ENCODE results near the gene CELF1. TPM values are rescaled to one million over a fixed set of nuclear protein-coding genes. Genes with fewer than 3 reads are reported as not detected.
"Not testable (repeated sequence)": the region's sequence is repeated elsewhere in the genome, so short reads cannot be mapped to it uniquely, and the experiment has no call there.

CELF1 gene
- total RNA-seq, 2 experiments from 2014 or later = 108 to 118 TPM

DNA sequence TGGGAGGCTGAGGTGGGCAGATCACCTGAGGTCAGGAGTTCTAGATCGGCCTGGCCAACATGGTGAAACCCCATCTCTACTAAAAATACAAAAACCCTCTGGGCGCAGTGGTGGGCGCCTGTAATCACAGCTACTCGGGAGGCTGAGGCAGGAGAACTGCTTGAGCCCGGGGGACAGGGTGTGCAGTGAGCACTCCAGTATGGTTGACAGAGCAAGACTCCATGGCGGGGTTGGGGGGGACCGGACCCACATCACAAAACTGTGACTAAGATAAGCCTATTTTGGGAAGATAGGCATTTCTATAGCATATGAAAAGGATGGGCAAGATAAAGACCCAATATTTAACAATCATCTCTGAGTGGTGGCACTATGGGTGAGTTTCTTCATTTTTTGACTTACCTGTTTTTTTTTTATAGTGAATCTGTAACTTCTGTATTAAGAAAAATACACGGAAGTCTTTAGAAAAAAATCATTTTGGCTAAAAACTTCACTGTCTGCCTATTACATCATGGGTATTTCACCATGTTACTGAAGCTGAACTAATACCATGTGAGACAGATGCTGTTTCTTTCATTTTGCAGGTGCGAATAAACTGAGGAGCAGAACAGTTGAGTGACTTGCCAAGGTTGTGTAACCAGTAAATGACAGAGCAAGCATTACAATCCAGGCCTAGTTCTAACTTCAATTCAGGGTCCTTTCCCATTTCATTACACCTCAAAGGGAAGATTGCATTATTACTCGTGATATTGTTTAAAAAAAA is 2.5 kb downstream of the CELF1 start:
- Mint-ChIP-seq H3K4me1 (peaks cover 48% of the 10 kb centered on the region), H3K27ac (peak overlapping the region; percentile 92), H3K4me3 (peak overlapping the region; percentile 90), H3K36me3 (peaks cover 20% of the 10 kb centered on the region), H3K9me3 (ENCODE audit: low read depth) (no peaks in the 10 kb centered on the region), H3K27me3 (no peaks in the 10 kb centered on the region)
- CTCF ChIA-PET = interaction anchor here (1.3 to 4.0 kb wide), 4 partner anchors 10 to 158 kb away, joined by 3 to 19 read pairs (median 7); partner anchors contain the start of genes KBTBD4 and NDUFS3
- DNase-seq = no peak
- ATAC-seq = no peak

DNA sequence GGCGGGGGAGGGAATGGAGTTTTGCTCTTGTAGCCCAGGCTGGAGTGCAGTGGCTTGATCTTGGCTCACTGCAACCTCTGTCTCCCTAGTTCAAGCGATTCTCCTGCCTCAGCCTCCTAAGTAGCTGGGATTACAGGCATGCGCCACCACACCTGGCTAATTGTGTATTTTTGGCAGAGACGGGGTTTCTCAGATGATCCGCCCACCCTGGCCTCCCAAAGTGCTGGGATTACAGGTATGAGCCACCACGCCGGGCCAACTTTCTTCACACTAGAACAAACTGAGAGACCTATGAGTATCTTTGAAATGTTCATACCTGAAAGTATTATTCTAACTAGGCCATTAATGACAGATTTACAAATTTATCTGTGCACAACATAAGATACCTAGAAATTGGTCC is 6.7 kb downstream of the CELF1 start:
- Mint-ChIP-seq H3K36me3 (peaks cover 20% of the 10 kb centered on the region), H3K4me1 (peaks cover 54% of the 10 kb centered on the region)
- H3K27me3 Mint-ChIP-seq; H3K27ac Mint-ChIP-seq; H3K9me3 Mint-ChIP-seq (ENCODE audit: low read depth); ATAC-seq; CTCF ChIA-PET; DNase-seq; H3K4me3 Mint-ChIP-seq: not testable (repeated sequence)

DNA sequence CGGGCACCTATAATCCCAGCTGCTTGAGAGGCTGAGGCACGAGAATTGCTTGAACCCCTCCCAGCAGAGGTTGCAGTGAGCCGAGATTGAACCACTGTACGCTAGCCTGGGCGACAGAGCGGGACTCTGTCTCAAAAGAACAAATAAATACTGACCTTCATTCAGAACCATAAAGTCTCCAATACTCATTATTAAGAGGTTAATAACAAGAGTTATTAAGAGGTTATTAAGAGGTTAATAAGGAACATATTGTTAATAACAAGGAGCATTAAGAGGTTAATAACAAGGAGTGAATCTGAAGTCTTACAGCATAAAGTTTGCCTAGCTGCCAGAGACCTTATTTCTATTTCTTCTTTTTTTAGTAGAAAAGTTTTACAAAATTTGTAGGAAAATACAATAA is 7.6 kb downstream of the CELF1 start:
- Mint-ChIP-seq H3K27me3 (no peaks in the 10 kb centered on the region), H3K4me3 (no peak overlapping the region), H3K4me1 (peaks cover 54% of the 10 kb centered on the region), H3K36me3 (peaks cover 22% of the 10 kb centered on the region), H3K9me3 (ENCODE audit: low read depth) (no peaks in the 10 kb centered on the region), H3K27ac (no peak overlapping the region)
- CTCF ChIA-PET = no interaction called here
- DNase-seq (no peak), ATAC-seq (no peak)

DNA sequence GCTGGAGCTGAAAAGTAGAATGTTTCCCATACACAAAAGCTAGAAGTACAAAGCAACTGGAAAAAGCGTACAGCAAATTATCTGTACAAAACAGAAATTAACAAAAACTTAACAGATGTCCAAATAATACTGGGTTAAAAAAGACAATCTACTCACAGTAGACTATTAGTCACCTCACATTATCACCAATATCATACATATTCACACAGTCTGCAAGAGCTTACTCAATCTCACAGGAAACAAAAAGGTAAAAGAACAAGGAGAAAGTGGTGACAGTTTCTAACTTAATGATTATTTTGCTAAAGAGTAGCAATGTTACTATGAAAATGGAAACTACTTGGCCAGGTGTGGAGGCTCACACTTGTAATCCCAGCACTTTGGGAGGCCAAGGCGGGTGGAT is 11.9 kb downstream of the CELF1 start:
- H3K36me3 Mint-ChIP-seq = peaks cover 20% of the 10 kb centered on the region
- no peak for ATAC-seq
- H3K4me3 Mint-ChIP-seq = no peak overlapping the region
- CTCF ChIA-PET = interaction anchor here (1.5 to 2.9 kb wide), 3 partner anchors 10 to 23 kb away, joined by 4 to 10 read pairs (median 10); partner anchors contain the start of gene CELF1
- peak overlapping the region; percentile 66 for H3K27ac Mint-ChIP-seq
- H3K4me1 Mint-ChIP-seq = peaks cover 42% of the 10 kb centered on the region
- DNase-seq = no peak
- no peaks in the 10 kb centered on the region for H3K9me3 Mint-ChIP-seq (ENCODE audit: low read depth)
- no peaks in the 10 kb centered on the region for H3K27me3 Mint-ChIP-seq

DNA sequence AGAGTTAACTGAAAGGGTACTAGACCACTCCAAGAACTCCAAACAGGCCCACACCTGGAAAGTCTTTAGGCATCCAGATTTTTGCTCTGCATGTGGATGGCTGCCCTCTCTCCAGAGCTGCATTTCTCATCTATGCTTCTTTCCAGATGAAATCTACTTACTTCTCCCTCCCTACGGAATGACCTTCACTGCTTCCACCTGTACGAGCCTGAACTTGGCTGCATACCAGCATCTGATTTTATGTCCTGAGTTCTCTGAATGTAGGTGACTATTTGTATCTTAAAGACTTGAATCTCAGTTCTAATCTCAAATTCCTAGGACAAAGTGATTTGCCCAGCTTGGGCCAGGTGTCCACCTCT is 13.3 kb downstream of the CELF1 start:
- CTCF ChIA-PET = interaction anchor here (1.0 to 2.9 kb wide), 5 partner anchors 12 to 85 kb away, joined by 3 to 10 read pairs (median 4); partner anchors contain the start of genes CELF1 and PTPMT1
- H3K9me3 Mint-ChIP-seq (ENCODE audit: low read depth) = no peaks in the 10 kb centered on the region
- H3K27ac Mint-ChIP-seq = peak overlapping the region; percentile 66

DNA sequence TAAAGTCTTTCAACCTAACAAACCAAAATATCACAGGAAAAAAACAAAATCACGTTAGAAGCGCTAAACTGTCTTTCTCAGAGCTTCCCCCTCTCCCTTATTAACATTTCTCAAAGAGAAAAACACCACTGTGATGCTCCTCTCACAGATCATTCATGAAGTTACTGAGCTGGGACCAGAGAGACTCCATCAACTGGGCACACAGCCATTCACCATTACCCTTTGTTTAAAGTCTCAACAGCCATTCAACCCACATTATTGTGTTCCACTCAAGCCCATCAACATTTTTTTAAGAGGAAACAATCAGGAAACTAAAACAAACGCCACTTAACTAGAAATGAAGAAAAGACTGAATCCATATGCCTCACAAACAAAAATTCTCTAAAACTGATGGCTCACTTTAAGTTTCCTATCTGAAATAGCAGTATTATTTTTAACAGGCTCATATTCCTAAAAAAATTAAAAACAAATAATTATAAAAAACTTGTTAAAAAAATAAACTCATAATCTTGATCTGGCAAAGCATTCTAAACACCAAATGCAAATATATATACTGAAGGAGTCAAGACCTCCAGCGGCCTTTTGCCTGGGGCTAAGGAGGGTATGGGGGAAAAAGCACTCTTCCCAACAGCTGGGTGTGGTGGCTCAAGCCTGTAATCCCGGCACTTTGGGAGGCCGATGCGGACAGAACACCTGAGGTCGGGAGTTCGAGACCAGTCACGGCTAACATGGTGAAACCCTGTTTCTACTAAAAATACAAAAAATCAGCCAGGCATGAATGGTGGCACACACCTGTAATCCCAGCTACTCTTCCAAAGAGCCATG is 14.0 kb downstream of the CELF1 start:
- Mint-ChIP-seq H3K36me3 (peaks cover 21% of the 10 kb centered on the region), H3K27ac (no peak overlapping the region), H3K27me3 (no peaks in the 10 kb centered on the region), H3K4me3 (no peak overlapping the region), H3K4me1 (peaks cover 38% of the 10 kb centered on the region), H3K9me3 (ENCODE audit: low read depth) (no peaks in the 10 kb centered on the region)
- ATAC-seq = no peak
- CTCF ChIA-PET = interaction anchor here (2.6 to 2.9 kb wide), 2 partner anchors 12 to 14 kb away, joined by 10 read pairs; partner anchors contain the start of gene CELF1
- no peak for DNase-seq

More for the DNA sequence above, 13.3 kb downstream of the CELF1 start:
- Mint-ChIP-seq H3K4me3 (no peak overlapping the region), H3K36me3 (peaks cover 21% of the 10 kb centered on the region), H3K4me1 (peaks cover 42% of the 10 kb centered on the region), H3K27me3 (no peaks in the 10 kb centered on the region)
- DNase-seq (no peak), ATAC-seq (no peak)

DNA sequence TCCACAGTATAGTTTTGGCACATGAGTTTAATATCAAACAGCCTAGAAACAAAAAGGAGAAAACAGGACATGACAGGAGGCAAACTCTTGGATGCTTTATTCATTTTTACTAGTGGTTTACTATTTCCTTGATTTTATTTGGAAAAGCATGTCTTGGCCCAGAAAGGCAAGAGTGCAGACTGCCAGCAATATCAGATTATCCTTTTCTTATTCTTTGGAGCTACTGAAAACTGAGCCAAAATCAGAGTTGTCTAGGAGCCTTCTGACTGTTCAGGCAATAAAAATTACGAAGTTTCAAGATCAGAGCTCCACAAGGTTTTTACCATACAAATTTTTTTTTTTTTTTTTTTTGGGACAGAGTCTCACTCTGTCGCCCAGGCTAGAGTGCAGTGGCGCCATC is 16.0 kb downstream of the CELF1 start:
- Mint-ChIP-seq H3K9me3 (ENCODE audit: low read depth) (no peaks in the 10 kb centered on the region), H3K36me3 (peaks cover 21% of the 10 kb centered on the region), H3K4me3 (no peak overlapping the region), H3K4me1 (peaks cover 28% of the 10 kb centered on the region), H3K27me3 (no peaks in the 10 kb centered on the region), H3K27ac (no peak overlapping the region)
- no peak for ATAC-seq
- DNase-seq = no peak
- CTCF ChIA-PET = interaction anchor here (1.4 kb wide), 1 partner anchor 82 kb away, joined by 4 read pairs; no protein-coding TSS in a partner anchor

DNA sequence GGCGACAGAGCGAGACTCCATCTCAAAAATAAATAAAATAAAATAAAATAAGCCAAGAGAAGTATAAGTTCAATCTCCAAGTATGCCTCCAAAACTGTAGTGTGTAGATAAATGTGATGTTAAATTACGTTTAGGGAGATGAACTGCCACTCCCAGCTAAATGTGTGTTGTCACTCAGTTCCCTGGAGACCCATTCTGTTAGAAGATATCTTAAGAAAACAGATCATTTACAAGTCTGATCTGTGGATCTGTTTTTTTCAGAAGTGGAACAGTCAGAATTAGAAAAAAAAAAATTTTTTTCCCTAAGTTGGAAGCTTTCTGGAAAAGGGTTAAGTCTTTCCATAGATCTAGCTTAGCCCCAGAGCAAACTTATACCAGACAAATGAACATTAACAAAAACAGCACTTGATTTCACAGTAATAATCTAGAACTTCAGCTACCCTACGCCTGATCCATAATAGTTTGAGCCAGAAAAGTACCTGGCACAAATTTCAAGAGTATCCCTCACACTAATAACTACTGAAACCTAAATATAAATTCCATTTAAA is 18.2 kb downstream of the CELF1 start:
- Mint-ChIP-seq H3K4me3 (no peak overlapping the region), H3K27me3 (no peaks in the 10 kb centered on the region), H3K36me3 (peaks cover 12% of the 10 kb centered on the region), H3K9me3 (ENCODE audit: low read depth) (no peaks in the 10 kb centered on the region), H3K4me1 (peaks cover 13% of the 10 kb centered on the region), H3K27ac (no peak overlapping the region)
- no peak for DNase-seq
- ATAC-seq = no peak
- CTCF ChIA-PET = interaction anchor here (1.1 to 1.2 kb wide), 2 partner anchors 15 to 17 kb away, joined by 3 to 4 read pairs; partner anchors contain the start of gene CELF1

DNA sequence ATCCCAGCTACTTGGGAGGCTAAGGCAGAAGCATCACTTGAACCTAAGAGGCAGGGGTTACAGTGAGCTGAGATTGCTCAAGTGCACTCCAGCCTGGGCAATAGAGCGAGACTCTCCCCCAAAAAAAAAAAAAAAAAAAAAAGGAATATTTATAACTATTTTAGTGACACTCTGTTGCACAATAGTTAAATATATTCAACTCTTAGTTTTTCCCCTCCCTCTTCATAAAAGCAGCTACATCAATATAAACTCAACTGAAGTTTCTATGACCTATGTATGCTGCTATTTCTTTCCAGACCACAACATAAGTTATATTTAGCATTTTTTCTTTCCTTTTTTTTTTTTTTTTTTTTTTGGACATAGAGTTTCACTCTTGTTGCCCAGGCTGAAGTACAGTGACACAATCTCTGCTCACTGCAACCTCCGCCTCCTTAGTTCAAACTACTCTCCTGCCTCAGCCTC is 19.2 kb downstream of the CELF1 start:
- Mint-ChIP-seq H3K36me3 (peaks cover 8% of the 10 kb centered on the region), H3K9me3 (ENCODE audit: low read depth) (no peaks in the 10 kb centered on the region), H3K4me3 (no peak overlapping the region), H3K27ac (no peak overlapping the region), H3K4me1 (peaks cover 7% of the 10 kb centered on the region), H3K27me3 (no peaks in the 10 kb centered on the region)
- ATAC-seq (no peak), DNase-seq (no peak)
- CTCF ChIA-PET = interaction anchor here (0.8 to 1.2 kb wide), 2 partner anchors 18 to 20 kb away, joined by 3 to 4 read pairs; partner anchors contain the start of gene CELF1

DNA sequence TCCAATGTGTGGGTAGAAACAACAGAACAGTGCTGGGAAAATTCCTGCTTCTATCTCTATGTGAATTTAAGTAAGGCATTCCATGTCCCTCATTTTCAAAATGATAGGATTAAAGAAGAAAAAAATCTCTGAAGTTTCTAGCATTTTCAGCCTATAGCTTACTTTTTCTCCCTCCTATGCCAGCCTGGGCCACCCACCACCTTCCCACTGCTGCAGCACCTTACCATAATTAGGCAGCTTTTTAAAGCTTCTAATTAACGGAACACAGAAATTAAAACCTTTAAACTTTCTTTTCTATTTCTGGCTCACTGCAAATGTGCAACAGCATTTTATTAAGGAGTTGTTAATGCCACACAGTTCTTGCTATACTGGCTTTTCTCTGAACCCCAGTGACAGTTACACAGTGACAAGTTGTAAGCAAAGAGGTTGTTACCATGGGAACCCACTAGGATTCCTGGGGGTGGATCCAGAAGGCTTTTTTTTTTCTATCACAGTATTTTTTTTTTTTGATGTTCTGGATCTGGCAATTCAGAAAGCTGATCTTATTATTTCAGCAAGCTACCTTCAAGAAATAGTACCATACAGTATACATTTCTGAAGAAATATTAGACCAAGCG is 20.2 kb downstream of the CELF1 start:
- CTCF ChIA-PET = interaction anchor here (1.4 kb wide), 1 partner anchor 45 kb away, joined by 3 read pairs; no protein-coding TSS in a partner anchor
- Mint-ChIP-seq H3K36me3 (peaks cover 6% of the 10 kb centered on the region), H3K9me3 (ENCODE audit: low read depth) (no peaks in the 10 kb centered on the region), H3K27me3 (no peaks in the 10 kb centered on the region), H3K27ac (no peak overlapping the region), H3K4me1 (peaks cover 5% of the 10 kb centered on the region), H3K4me3 (no peak overlapping the region)
- ATAC-seq = no peak
- DNase-seq = no peak

DNA sequence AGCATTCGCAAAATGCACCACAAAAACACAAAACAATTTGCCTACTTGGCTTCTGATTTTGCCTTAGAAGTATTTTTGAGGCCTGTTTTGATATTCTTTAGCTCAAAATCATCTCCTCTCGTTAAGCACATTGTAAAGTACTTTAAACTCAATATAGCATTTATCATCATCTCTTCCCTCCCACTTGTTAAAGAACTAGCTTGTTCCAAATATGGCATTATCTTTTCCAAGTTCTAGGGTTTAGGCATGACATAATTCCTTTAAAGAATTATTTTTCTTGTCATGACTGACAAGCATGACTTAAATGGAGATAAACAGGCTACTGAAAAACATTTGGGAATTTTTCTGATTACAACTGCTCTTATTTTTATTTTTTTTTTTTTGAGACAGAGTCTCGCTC is 21.3 kb downstream of the CELF1 start:
- Mint-ChIP-seq H3K4me1 (peaks cover 5% of the 10 kb centered on the region), H3K27ac (no peak overlapping the region), H3K4me3 (no peak overlapping the region), H3K27me3 (no peaks in the 10 kb centered on the region), H3K9me3 (ENCODE audit: low read depth) (no peaks in the 10 kb centered on the region), H3K36me3 (peaks cover 6% of the 10 kb centered on the region)
- no peak for ATAC-seq
- CTCF ChIA-PET = interaction anchor here (1.0 to 1.4 kb wide), 3 partner anchors 22 to 157 kb away, joined by 3 read pairs; partner anchors contain the start of gene CELF1
- no peak for DNase-seq

DNA sequence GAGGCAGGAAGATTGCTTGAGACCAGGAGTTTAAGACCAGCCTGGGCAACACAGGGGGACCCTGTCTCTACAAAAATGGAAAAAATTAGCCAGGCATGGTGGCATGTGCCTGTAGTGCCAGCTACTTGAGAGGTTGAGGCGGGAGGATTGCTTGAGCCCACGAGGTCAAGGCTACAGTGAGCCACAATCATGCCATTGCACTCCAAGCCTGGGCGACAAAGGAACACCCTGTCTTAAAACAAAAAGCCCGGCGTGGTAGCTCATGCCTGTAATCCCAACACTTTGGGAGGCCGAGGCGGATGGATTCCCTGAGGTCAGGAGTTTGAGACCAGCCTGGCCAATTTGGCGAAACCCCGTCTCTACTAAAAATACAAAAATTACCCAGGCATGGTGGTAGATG is 22.2 kb downstream of the CELF1 start:
- H3K9me3 Mint-ChIP-seq (ENCODE audit: low read depth); ATAC-seq; H3K36me3 Mint-ChIP-seq; H3K27ac Mint-ChIP-seq; DNase-seq; H3K4me3 Mint-ChIP-seq; H3K27me3 Mint-ChIP-seq: not testable (repeated sequence)
- H3K4me1 Mint-ChIP-seq = peaks cover 11% of the 10 kb centered on the region
- CTCF ChIA-PET = interaction anchor here (1.3 kb wide), 1 partner anchor 22 kb away, joined by 3 read pairs; the partner anchor contains the start of gene CELF1

DNA sequence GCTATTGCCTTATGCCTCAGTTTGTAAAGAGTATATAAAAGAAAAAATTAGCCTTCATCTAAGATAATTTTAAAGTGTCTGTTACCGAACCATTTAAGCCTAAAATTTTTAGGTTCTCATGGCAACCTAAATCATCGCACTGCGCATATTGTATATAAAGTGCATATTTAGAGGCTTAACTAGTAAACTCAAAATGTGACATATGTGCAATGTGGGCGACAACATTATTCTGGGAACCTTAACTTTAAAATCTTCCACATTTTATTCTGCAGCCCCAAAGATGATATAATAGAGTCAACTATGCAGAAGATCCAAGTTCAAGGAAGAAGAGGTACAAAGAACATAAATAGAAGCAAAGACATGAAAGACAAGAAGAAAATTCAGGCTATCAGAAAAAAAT is 23.0 kb downstream of the CELF1 start:
- no peaks in the 10 kb centered on the region for H3K27me3 Mint-ChIP-seq
- peaks cover 4% of the 10 kb centered on the region for H3K36me3 Mint-ChIP-seq
- H3K4me3 Mint-ChIP-seq = no peak overlapping the region
- H3K4me1 Mint-ChIP-seq = peaks cover 17% of the 10 kb centered on the region
- CTCF ChIA-PET = no interaction called here
- H3K27ac Mint-ChIP-seq = no peak overlapping the region
- DNase-seq (no peak), ATAC-seq (no peak)
- no peaks in the 10 kb centered on the region for H3K9me3 Mint-ChIP-seq (ENCODE audit: low read depth)

Measured in activated CD8-positive, alpha-beta memory T cell treated with anti-CD3 and anti-CD28 coated beads, Interleukin-2, amount 10 ng/mL, durations not matched to agents 7 days and 5 days (primary cell).